ENCODE results near the gene MRPL2. TPM values are rescaled to one million over a fixed set of nuclear protein-coding genes. Genes with fewer than 3 reads are reported as not detected.
A peak's percentile ranks its signal among the peaks of the same experiment; 100 is the strongest.

Gene MRPL2
- total RNA-seq, 1 donor from 2014 or later = 50.5 TPM

- Mint-ChIP-seq H3K4me3 (ENCODE audit: unreplicated experiment) (no peak overlapping the region), H3K27me3 (ENCODE audit: unreplicated experiment) (peaks cover 8% of the 10 kb centered on the region), H3K4me1 (ENCODE audit: low read depth, unreplicated experiment) (peaks cover 2% of the 10 kb centered on the region), H3K9me3 (ENCODE audit: unreplicated experiment) (no peaks in the 10 kb centered on the region), H3K27ac (ENCODE audit: unreplicated experiment) (no peak overlapping the region), H3K36me3 (ENCODE audit: unreplicated experiment) (no peaks in the 10 kb centered on the region)
- TF ChIP-seq, protein P1, sequence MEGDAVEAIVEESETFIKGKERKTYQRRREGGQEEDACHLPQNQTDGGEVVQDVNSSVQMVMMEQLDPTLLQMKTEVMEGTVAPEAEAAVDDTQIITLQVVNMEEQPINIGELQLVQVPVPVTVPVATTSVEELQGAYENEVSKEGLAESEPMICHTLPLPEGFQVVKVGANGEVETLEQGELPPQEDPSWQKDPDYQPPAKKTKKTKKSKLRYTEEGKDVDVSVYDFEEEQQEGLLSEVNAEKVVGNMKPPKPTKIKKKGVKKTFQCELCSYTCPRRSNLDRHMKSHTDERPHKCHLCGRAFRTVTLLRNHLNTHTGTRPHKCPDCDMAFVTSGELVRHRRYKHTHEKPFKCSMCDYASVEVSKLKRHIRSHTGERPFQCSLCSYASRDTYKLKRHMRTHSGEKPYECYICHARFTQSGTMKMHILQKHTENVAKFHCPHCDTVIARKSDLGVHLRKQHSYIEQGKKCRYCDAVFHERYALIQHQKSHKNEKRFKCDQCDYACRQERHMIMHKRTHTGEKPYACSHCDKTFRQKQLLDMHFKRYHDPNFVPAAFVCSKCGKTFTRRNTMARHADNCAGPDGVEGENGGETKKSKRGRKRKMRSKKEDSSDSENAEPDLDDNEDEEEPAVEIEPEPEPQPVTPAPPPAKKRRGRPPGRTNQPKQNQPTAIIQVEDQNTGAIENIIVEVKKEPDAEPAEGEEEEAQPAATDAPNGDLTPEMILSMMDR (IDR thresholded peaks at IDR 0.05; ENCODE audit: partially characterized antibody, unreplicated experiment) = no peak
- no peak for DNase-seq
Measured at GRCh38 chr6:43038727-43039126, 20.5 kb downstream of the MRPL2 start.

- H3K4me1 Mint-ChIP-seq (ENCODE audit: low read depth, unreplicated experiment) = peaks cover 2% of the 10 kb centered on the region
- no peak overlapping the region for H3K4me3 Mint-ChIP-seq (ENCODE audit: unreplicated experiment)
- DNase-seq = no peak
- H3K27me3 Mint-ChIP-seq (ENCODE audit: unreplicated experiment) = peaks cover 8% of the 10 kb centered on the region
- H3K27ac Mint-ChIP-seq (ENCODE audit: unreplicated experiment) = no peak overlapping the region
- H3K36me3 Mint-ChIP-seq (ENCODE audit: unreplicated experiment) = no peaks in the 10 kb centered on the region
- no peaks in the 10 kb centered on the region for H3K9me3 Mint-ChIP-seq (ENCODE audit: unreplicated experiment)
- TF ChIP-seq, protein P1 (IDR thresholded peaks at IDR 0.05; ENCODE audit: partially characterized antibody, unreplicated experiment) = no peak
Measured at GRCh38 chr6:43037706-43038105, 21.5 kb downstream of the MRPL2 start.

GRCh38 chr6:43037197-43037596, 22.0 kb downstream of the MRPL2 start:
- Mint-ChIP-seq H3K9me3 (ENCODE audit: unreplicated experiment) (no peaks in the 10 kb centered on the region), H3K4me3 (ENCODE audit: unreplicated experiment) (no peak overlapping the region), H3K27ac (ENCODE audit: unreplicated experiment) (no peak overlapping the region), H3K4me1 (ENCODE audit: low read depth, unreplicated experiment) (peaks cover 2% of the 10 kb centered on the region), H3K27me3 (ENCODE audit: unreplicated experiment) (peaks cover 7% of the 10 kb centered on the region), H3K36me3 (ENCODE audit: unreplicated experiment) (no peaks in the 10 kb centered on the region)
- TF ChIP-seq, protein P1 (IDR thresholded peaks at IDR 0.05; ENCODE audit: partially characterized antibody, unreplicated experiment) = no peak
- DNase-seq = no peak

DNA sequence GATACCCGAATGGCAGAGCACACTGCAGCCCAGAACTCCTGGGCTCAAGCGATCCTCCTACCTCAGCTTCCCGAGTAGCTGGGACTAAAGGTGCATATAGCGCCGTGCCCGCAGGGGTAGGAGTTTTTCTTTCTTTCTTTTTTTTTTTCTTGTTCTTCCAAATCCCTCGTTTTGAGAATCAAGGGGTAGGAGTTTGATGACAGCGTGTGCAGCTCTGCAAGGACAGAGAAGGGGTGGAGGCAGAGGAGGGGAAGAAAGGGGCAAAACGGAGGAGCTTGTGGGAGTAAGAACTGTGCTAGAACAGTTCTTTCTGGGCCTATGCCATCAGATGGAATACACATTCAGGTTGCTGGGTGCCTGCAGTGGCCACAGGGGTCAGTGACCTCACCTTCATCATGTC, 22.5 kb downstream of the MRPL2 start:
- H3K27ac Mint-ChIP-seq (ENCODE audit: unreplicated experiment) = no peak overlapping the region
- no peaks in the 10 kb centered on the region for H3K36me3 Mint-ChIP-seq (ENCODE audit: unreplicated experiment)
- TF ChIP-seq, protein P1 (IDR thresholded peaks at IDR 0.05; ENCODE audit: partially characterized antibody, unreplicated experiment) = no peak
- DNase-seq = no peak
- H3K27me3 Mint-ChIP-seq (ENCODE audit: unreplicated experiment) = peaks cover 7% of the 10 kb centered on the region
- peaks cover 2% of the 10 kb centered on the region for H3K4me1 Mint-ChIP-seq (ENCODE audit: low read depth, unreplicated experiment)
- no peaks in the 10 kb centered on the region for H3K9me3 Mint-ChIP-seq (ENCODE audit: unreplicated experiment)
- H3K4me3 Mint-ChIP-seq (ENCODE audit: unreplicated experiment) = no peak overlapping the region

- Mint-ChIP-seq H3K27ac (ENCODE audit: unreplicated experiment) (peak overlapping the region; percentile 55), H3K27me3 (ENCODE audit: unreplicated experiment) (peaks cover 7% of the 10 kb centered on the region), H3K36me3 (ENCODE audit: unreplicated experiment) (no peaks in the 10 kb centered on the region), H3K4me1 (ENCODE audit: low read depth, unreplicated experiment) (peaks cover 2% of the 10 kb centered on the region), H3K9me3 (ENCODE audit: unreplicated experiment) (no peaks in the 10 kb centered on the region), H3K4me3 (ENCODE audit: unreplicated experiment) (no peak overlapping the region)
- DNase-seq = no peak
- TF ChIP-seq, protein P1 (IDR thresholded peaks at IDR 0.05; ENCODE audit: partially characterized antibody, unreplicated experiment) = no peak
Measured at GRCh38 chr6:43035495-43036194, 23.6 kb downstream of the MRPL2 start.

Data from glutamatergic neuron (in vitro differentiated cells).